Fibroblast of the conjunctiva (primary cell): ENCODE data around the gene FGF3.
"Not testable (repeated sequence)": the region's sequence is repeated elsewhere in the genome, so short reads cannot be mapped to it uniquely, and the experiment has no call there.

Experiments used
- DNase-seq: peaks from one replicate; pipeline ENCODE4 v3.0.0-alpha.2; 2010; ENCODE audit warnings: low read depth

FGF3 gene

DNA sequence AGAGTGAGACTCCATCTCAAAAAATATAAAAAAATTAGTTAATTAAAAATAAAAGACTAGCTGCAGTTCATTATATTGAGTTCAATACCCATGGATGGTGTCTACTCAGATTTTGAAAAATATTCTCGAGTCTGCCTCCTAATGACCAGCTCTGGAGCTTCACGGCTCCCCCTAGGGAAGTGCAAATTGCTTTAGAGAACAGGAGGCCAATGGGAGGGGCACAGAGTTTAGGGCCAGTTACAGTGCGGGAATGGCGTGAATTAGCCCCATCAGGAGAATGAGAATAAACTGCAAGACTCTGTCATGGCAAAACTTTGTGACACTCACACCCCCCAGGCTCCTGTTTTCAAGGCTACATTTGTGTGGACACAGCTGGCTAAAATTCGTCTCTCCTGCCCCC is 48.7 kb downstream of the FGF3 start:
- DNase-seq, result no peak

- no peak for DNase-seq
These were observed 53.7 kb downstream of the FGF3 start for GRCh38 chr11:69765498-69765995.

- not testable (repeated sequence) for DNase-seq
These were observed 54.3 kb downstream of the FGF3 start for GRCh38 chr11:69764918-69765317.

DNA sequence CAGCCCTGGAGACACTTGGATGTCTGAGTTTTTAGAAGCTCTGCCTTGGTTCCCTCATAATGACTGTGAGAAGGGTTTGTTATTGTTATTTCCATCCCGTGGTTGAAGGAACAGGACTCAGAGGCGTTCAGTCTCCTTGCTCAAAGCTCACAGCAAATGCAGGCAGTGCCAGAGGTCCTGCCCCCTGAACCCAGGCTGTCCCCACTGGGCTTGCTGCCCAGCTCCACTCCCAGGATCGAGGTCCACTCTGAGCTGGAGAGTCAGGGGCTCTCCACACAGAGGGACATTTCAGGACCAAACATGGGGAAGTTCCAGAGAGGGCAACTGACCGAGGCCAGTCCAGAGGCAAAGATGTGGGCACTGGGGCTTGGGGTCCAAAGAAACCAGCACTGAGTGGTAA is 58.9 kb downstream of the FGF3 start:
- no peak for DNase-seq
